GM21360 (cell line): ENCODE measurements around the gene EXOC3.

Source experiments
- ATAC-seq: cut with Tn5 transposase; IDR thresholded peaks from one replicate; pipeline ENCODE4 v1.9.1; 2021; ENCODE audit warnings: mild to moderate bottlenecking, moderate library complexity; ENCODE audit not compliant: unreplicated experiment

Gene EXOC3

DNA sequence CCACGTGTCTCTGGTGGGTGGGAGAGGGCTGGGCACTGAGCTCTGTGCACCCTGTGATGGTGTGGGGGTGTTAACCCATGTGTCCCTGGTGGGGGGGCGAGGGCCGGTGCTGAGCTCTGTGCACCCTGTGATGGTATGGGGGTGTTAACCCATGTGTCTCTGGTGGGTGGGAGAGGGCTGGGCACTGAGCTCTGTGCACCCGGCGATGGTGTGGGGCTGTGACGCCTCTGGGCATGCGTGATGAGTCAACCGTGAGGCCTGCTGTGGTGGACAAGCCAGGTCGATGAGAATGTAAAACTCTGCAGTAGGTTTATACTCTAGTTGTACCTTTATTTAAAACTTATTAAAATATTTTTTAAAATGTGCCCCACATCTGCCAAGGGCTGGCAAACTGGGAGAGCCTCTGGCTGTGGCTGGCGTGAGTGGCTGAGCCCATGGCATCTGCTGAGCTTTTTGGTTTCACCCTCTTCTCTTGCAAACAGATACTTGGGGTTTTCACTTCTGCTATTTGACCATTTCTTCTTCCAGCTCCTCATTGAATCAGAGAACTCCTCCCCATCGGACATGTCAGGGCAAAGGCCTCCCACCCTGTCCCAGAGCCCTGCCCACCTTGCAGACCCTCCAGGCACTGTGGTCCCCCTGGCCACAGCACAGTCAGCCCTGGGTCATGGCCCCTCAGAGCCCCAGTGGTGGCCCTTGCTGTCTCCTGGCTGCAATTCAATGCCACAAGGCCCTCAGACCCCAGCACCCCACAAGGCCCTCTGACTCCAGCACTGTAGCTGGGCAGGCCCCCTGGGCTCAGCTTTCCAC is 18.5 kb upstream of the EXOC3 start:
- peak; percentile 77 for ATAC-seq

- no peak for ATAC-seq
Measured at GRCh38 chr5:425714-426113, 17.3 kb upstream of the EXOC3 start.

- ATAC-seq = no peak
Measured at GRCh38 chr5:426392-426976, 16.5 kb upstream of the EXOC3 start.

- ATAC-seq = no peak
Measured at GRCh38 chr5:427415-428087, 15.4 kb upstream of the EXOC3 start.

DNA sequence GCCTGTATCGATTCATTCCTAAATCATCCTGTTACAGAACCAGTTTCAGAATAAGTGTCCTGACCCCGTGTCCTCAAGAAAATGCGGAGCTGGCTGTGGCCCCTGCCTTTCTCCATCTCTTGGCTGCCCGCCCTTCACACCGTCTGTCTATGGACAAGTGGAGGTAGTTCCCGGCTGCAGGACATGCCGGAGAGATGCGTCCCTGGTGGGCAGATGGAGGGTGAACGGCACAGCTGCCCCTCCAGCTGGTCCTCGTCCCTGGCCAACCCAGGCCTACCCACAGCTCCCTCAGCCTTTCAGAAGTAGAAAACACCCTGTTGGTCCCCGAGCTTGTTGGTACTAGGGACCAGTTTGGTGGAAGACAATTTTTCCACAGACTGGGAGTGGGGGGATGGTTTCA is 14.8 kb upstream of the EXOC3 start:
- no peak for ATAC-seq

DNA sequence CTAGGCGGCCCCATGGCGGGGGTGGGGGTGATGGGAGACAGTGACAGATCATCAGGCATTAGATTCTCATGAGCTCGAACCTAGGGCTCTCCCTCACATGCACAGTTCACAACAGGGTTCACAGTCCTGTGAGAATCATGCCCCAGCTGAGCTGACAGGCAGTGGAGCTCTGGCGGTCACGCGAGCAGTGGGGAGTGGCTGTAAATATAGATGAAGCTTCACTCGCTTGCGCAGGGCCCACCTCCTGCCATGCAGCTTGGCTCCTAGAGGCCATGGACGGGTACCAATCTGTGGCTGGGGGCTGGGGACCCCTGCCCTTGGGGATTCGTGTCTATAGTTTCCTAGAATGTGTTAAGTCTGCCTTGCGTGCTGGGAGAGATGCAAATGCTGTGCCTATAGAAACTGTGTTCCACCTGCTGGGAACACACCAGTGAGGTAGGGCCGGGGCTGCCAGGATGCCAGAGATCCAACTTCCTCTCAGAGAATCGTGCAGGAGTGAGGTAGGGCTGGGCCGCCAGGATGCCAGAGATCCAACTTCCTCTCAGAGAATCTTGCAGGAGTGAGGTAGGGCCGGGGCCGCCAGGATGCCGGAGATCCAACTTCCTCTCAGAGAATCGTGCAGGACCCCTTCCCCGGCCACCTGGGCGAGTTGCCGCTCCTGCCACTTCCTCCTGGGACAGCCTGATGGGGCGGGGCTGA is 14.1 kb upstream of the EXOC3 start:
- ATAC-seq = no peak

GRCh38 chr5:429453-430188 is 13.4 kb upstream of the EXOC3 start:
- ATAC-seq = no peak

DNA sequence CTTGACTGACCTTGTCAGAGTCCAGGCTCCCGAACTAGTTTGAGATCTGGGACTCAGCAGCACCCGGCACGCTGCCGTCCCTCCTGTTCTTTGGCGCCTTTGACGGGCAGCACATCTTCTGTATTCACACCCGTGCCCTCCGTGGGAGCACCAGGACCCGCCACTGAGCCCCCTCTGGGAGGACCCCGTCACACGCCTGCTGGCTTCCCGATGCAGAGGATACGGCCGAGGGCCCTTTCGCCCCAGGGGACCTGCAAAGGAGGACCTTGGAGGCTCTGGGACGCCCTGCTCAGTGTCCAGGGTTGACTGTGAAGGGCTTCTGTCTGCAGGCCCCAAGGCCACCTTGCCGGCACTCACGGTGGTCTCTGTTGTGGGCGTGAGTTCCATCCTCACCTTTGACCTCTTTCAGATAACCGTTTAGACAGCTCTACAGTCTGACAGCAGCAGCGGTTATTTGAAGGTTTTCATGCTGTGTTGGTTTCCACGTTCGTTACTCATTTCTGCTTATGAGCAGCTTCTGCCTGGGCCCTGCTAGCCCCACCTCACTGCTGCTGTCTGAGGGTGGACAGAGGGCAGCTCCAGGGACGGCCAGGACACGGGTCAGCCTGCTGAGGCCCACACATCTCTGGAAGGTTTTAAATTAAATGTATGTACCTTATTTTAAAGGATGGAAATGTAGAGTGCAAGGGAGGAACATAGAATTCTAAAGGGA is 12.6 kb upstream of the EXOC3 start:
- no peak for ATAC-seq

- ATAC-seq = peak; percentile 70
Measured at GRCh38 chr5:431001-431710, 11.8 kb upstream of the EXOC3 start.

DNA sequence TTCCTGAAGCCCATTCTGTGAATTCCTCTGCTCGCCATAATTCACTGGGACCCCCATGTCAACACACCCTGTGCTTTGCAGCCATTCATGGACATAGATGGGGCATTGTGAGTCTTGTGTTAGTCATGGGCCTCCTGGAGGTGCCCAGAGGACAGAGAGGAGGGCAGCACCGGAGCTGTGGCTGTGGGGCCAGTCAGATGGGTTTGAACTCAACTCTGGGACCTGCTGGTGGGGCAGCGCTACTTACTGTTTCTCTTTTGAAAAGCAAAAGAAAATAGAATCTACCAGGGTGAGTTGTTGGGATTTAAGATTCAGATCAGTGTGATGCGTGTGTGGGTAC is 11.3 kb upstream of the EXOC3 start:
- ATAC-seq = no peak

DNA sequence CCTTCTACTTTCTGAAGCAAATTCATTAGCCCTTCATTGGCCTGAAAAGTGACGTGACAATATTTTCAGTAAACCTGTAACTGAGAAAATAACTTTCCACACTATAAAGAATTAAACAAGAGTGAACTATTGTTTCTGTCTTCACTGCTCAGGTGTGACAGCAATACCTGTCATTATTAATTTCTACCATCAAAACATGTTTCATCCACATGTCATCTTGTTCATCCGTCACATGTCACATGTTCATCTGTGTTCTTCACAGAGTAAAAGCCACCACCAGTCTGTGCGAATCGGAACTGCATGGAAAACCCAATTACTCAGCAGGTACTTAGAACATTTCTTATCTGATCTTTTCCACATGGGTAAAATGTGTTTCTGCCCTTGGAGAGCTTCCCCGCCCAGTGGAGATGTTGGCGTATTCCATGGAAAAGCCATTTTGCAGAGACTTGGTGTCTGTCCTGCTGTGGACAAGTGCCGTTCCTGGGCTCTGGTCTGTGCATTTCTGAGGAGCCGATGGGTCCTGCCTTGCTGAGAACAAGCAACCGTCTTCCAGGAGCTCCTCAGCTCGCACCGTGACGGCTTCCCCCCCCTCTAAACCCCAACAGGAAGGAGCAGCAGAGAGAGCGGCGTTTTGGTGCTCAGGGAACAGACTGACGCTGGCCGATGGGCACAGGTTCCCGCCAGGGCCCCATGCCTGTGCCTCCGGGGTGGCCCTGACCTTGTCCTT is 10.6 kb upstream of the EXOC3 start:
- ATAC-seq = no peak

DNA sequence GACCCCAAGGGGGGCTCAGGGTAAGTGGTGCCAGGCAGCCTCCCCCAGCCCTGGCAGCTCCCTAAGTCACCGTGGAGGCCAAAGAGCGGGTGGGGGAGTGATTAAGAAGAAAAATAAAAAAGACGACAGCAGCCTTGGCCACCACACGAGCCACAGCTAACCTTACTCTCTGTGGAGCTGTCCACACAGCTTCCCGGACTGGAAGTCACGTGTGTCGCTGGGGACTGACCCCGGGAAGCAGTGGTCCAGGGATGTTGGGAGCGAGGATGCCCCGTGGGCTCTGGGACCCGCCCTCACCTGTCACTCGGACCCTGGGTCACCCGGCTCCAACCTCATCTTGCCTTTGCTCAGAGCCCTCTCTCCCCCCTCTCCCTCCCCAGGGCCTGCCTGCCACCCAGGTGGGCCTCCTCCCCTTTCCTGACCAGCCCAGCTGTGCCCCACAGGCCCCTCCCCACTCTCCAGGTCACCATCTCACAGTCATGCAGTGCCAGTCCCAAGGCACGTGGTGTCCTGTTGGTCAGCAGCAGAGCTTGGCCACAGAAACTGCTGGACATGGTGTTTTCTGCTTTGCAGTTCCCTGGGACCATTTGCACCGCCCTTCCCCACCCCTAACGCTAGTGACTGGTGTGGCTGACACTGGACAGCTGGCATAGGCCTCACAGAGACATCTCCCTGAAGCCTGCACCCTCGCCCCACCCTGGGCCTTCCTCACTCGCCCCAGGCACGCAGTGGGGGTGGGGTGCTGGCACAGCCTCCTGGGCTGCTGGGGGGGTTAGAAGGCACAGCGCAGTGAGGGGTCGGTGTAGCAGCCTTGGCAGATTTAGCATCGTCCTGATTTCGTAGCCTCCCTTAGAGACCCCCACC is 9.8 kb upstream of the EXOC3 start:
- ATAC-seq = no peak

- no peak for ATAC-seq
Measured at GRCh38 chr5:433836-434235, 9.1 kb upstream of the EXOC3 start.

- ATAC-seq = no peak
Measured at GRCh38 chr5:434443-435146, 8.4 kb upstream of the EXOC3 start.

DNA sequence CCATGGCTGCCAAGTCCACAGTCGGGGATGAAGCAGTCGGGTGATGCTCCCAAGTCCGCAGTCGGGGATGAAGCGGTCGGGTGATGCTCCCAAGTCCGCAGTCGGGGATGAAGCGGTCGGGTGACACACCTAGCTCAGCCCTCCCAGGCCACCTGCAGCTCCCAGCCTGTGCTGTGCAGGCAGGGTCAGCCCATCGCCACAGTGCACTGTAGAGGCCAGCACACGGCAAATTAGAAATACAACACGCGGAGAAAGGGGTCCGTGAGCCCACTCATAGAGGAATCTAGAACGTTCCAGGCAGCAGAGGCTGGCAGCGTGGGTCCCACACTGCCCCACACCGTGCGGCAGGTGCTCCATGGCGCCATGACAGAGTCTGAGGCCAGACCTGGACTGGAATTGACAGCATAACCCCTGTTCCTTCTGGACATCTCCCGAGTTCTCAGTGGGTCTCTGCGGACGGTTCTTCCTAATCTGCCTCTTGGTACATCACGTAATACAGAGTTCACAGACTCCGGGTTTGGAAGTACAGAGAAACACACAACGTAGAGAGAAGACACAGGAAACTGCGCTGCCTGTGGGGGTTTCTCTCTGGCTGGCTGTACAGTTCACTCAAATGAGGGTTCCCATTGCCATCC is 7.7 kb upstream of the EXOC3 start:
- no peak for ATAC-seq

DNA sequence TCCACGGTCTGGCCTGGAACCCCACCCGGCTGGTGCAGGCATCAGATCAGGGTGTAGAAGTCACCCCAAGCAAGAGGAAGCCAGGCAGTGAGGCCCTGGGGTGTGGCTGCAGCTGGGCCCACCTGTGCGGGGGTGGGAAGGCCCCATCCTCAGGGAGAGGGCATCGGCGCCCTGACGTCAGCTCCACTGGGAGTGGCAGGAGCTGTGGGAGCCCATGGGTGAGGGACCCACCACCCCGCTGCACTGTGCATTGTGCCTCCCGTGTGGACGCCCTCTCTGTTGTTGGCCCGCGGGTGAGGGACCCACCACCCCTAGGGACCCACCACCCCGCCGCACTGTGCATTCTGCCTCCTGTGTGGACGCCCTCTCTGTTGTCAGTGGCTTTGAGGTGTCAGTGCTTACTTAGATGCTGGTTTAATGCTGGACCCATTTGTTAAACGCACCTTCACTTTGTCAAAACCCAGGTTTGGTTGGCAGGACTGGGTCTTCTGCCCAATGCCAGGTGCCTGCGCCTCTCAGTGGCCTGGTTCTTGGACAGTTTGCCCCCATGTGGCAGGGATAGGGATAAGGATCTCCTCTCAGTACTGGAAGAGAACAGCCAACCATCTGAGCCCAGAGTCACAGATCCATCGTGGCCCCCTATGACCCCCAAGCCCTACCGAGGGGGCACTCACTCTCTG is 6.9 kb upstream of the EXOC3 start:
- ATAC-seq = no peak

GRCh38 chr5:436641-436975 is 6.4 kb upstream of the EXOC3 start:
- no peak for ATAC-seq
